A673 (cell line): ENCODE measurements around the gene LRP6. TPM values are rescaled to one million over a fixed set of nuclear protein-coding genes. Genes with fewer than 3 reads are reported as not detected.
A peak's percentile ranks its signal among the peaks of the same experiment; 100 is the strongest.

ENCODE experiments used
- BruUV-seq: library from RNA; stranded (reverse); fragments of 400-500 nt; replicated peaks from 2 replicates; lab custom pipeline; 2021; lab: Mats Ljungman, UMichigan
- CTCF ChIA-PET: fragments of 300-600 bp; sonication (Branson Sonifier 250); formaldehyde crosslinking; loops from one replicate; lab custom pipeline; 2022; ENCODE audit warnings: antibody characterized with exemption; lab: Charles Lee
- POLR2A ChIA-PET: fragments of 300-600 bp; sonication (Branson Sonifier 250); formaldehyde crosslinking; loops from one replicate; lab custom pipeline; 2022; ENCODE audit warnings: antibody characterized with exemption; ENCODE audit not compliant: low non-redundant PET; lab: Charles Lee
- DNase-seq: peaks from one replicate; pipeline ENCODE4 v3.0.0-alpha.2; 2015; ENCODE audit warnings: low spot score
- H3K27ac ChIP-seq: fragments of 200-600 bp; sonication (generic); 2 replicates; pipeline ENCODE4 v1.5.1; 2016; ENCODE audit warnings: mixed run types, low read depth, mild to moderate bottlenecking, mixed read lengths, antibody characterized with exemption, low read length; ENCODE audit not compliant: poor library complexity, severe bottlenecking
- H3K27me3 ChIP-seq: fragments of 200-600 bp; sonication (generic); replicated peaks from 2 replicates; pipeline ENCODE4 v1.6.1; 2017; ENCODE audit warnings: mixed run types, low read depth, mild to moderate bottlenecking, mixed read lengths, antibody characterized with exemption, low read length; ENCODE audit not compliant: insufficient read depth, poor library complexity
- H3K36me3 ChIP-seq: fragments of 200-600 bp; sonication (generic); 2 replicates; pipeline ENCODE4 v1.6.1; 2016; ENCODE audit warnings: mixed run types, mild to moderate bottlenecking, mixed read lengths, antibody characterized with exemption, low read length; ENCODE audit not compliant: insufficient read depth, poor library complexity, severe bottlenecking
- H3K4me1 ChIP-seq: fragments of 200-600 bp; sonication (generic); 2 replicates; pipeline ENCODE4 v1.6.1; 2017; ENCODE audit warnings: mixed run types, mild to moderate bottlenecking, mixed read lengths, antibody characterized with exemption, low read length; ENCODE audit not compliant: insufficient read depth, poor library complexity, severe bottlenecking
- H3K4me3 ChIP-seq: fragments of 200-600 bp; sonication (generic); 2 replicates; pipeline ENCODE4 v1.5.1; 2016; ENCODE audit warnings: low read depth, mixed run types, mild to moderate bottlenecking, mixed read lengths, low read length; ENCODE audit not compliant: poor library complexity, severe bottlenecking
- H3K9me3 ChIP-seq: fragments of 200-600 bp; sonication (generic); 2 replicates; pipeline ENCODE4 v1.6.1; 2016; ENCODE audit warnings: mixed run types, low read depth, mild to moderate bottlenecking, mixed read lengths, antibody characterized with exemption, low read length; ENCODE audit not compliant: poor library complexity, severe bottlenecking
- CTCF ChIP-seq: fragments of 300-800, 200-600 bp; sonication (generic); conservative IDR thresholded peaks from 2 replicates; pipeline ENCODE4 v1.5.1; 2017; ENCODE audit warnings: low read depth, mild to moderate bottlenecking, antibody characterized with exemption, low read length, moderate library complexity, mixed read lengths
- EZH2 ChIP-seq: fragments of 200-600 bp; sonication (generic); IDR thresholded peaks from 2 replicates; pipeline ENCODE4 v1.6.1; 2017; ENCODE audit warnings: borderline replicate concordance, low read depth, mild to moderate bottlenecking, mixed read lengths, antibody characterized with exemption, low read length; ENCODE audit not compliant: poor library complexity, severe bottlenecking
- intact Hi-C: fragments of 100-400 bp; cut with micrococcal nuclease; formaldehyde crosslinking; loops from one replicate; pipeline ENCODE4 v1.10.0; 2022; ENCODE audit not compliant: unreplicated experiment
- total RNA-seq: library from RNA; stranded (reverse); gene quantifications from 2 replicates; pipeline ENCODE4 v1.2.3, GENCODE V29; 2021

The LRP6 gene
- total RNA-seq, 1 experiment from 2014 or later, result 97.4 TPM

DNA sequence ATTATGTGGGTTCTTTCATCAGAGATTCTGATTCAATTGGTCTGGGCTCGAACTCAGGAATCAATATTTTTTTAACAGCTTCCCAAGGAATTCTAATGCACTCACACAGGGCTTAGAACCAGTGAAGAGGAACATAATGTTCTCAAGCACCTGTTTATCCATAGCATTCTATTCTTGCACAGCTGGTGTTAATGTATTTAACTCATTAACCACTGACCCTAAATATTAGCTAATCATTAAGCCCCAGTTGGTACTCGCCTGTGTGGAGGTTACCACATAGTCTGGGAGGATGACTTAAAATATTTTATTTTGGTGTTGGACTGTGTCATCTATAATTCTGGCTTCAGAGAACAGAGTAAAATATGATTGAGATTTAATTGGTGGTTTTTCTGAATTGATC, 45.3 kb downstream of the LRP6 start:
- H3K4me3 ChIP-seq, result no peak overlapping the region

GRCh38 chr12:12219664-12220063, 47.2 kb downstream of the LRP6 start:
- H3K9me3 ChIP-seq, result no peaks in the 10 kb centered on the region
- intact Hi-C loops, result no loop called here
- H3K27me3 ChIP-seq, result no peaks in the 10 kb centered on the region
- TF ChIP-seq EZH2 (no peak), CTCF (no peak)
- no peaks in the 10 kb centered on the region for H3K36me3 ChIP-seq
- no peak overlapping the region for H3K4me3 ChIP-seq
- ChIA-PET POLR2A (no interaction called here), CTCF (no interaction called here)
- BruUV-seq, result no TSS peak
- DNase-seq, result no peak
- no peak overlapping the region for H3K27ac ChIP-seq
- peaks cover 61% of the 10 kb centered on the region for H3K4me1 ChIP-seq

More for the DNA sequence above, 45.3 kb downstream of the LRP6 start:
- ChIA-PET CTCF (no interaction called here), POLR2A (no interaction called here)
- Histone ChIP-seq H3K27me3 (no peaks in the 10 kb centered on the region), H3K4me1 (peaks cover 42% of the 10 kb centered on the region), H3K36me3 (no peaks in the 10 kb centered on the region), H3K9me3 (peaks cover 3% of the 10 kb centered on the region), H3K27ac (no peak overlapping the region)
- DNase-seq, result no peak
- BruUV-seq, result no TSS peak
- TF ChIP-seq CTCF, result no peak
- TF ChIP-seq EZH2, result no peak
- intact Hi-C loops, result no loop called here

- no peaks in the 10 kb centered on the region for H3K36me3 ChIP-seq
- ChIA-PET POLR2A (no interaction called here), CTCF (no interaction called here)
- peaks cover 66% of the 10 kb centered on the region for H3K4me1 ChIP-seq
- H3K4me3 ChIP-seq, result no peak overlapping the region
- intact Hi-C loops, result no loop called here
- BruUV-seq, result no TSS peak
- no peaks in the 10 kb centered on the region for H3K27me3 ChIP-seq
- TF ChIP-seq CTCF (no peak), EZH2 (no peak)
- H3K27ac ChIP-seq, result peak overlapping the region; percentile 82
- H3K9me3 ChIP-seq, result no peaks in the 10 kb centered on the region
- DNase-seq, result no peak
Measured at GRCh38 chr12:12217018-12217359, 49.9 kb downstream of the LRP6 start.
